Neural cell (in vitro differentiated cells): ENCODE measurements around the gene IDH3A.

ENCODE experiments used
- CTCF ChIP-seq: fragments of 450-650 bp; IDR thresholded peaks from 2 replicates; pipeline ENCODE4 v1.5.1; 2014; ENCODE audit warnings: antibody characterized with exemption, mild to moderate bottlenecking, moderate library complexity; ENCODE audit not compliant: poor library complexity, severe bottlenecking
- EZH2 ChIP-seq: fragments of 200-600, 300-800 bp; shearing (Covaris generic), sonication (generic); IDR thresholded peaks from 2 replicates; pipeline ENCODE4 v1.6.1; 2014; ENCODE audit warnings: antibody characterized with exemption, low read length, borderline replicate concordance, mild to moderate bottlenecking; ENCODE audit not compliant: insufficient read depth, poor library complexity, severe bottlenecking
- RAD21 ChIP-seq: fragments of 450-650 bp; conservative IDR thresholded peaks from 2 replicates; pipeline ENCODE4 v1.6.1; 2014; ENCODE audit warnings: antibody characterized with exemption, mild to moderate bottlenecking, moderate library complexity
- REST ChIP-seq: IDR thresholded peaks from 2 replicates; pipeline ENCODE4 v1.6.1; 2012; ENCODE audit warnings: borderline replicate concordance
- TAF1 ChIP-seq: IDR thresholded peaks from 2 replicates; pipeline ENCODE4 v1.6.1; 2012; ENCODE audit warnings: low read depth

- TF ChIP-seq CTCF (no peak), EZH2 (no peak), TAF1 (no peak), REST (no peak), RAD21 (no peak)
Observed at GRCh38 chr15:78139578-78139977, 9.6 kb upstream of the IDH3A start.
